PC-9 (cell line): ENCODE measurements around the gene GOLT1A. TPM values are rescaled to one million over a fixed set of nuclear protein-coding genes. Genes with fewer than 3 reads are reported as not detected.

Experiments
- BruUV-seq: library from RNA; stranded (reverse); fragments of 400-500 nt; replicated peaks from 2 replicates; lab custom pipeline; 2021; lab: Mats Ljungman, UMichigan
- CTCF ChIA-PET: fragments of 300-600 bp; sonication (Branson Sonifier 250); formaldehyde crosslinking; loops from one replicate; lab custom pipeline; 2022; ENCODE audit warnings: antibody characterized with exemption; lab: Charles Lee
- POLR2A ChIA-PET: fragments of 300-600 bp; sonication (Branson Sonifier 250); formaldehyde crosslinking; loops from one replicate; lab custom pipeline; 2022; ENCODE audit warnings: antibody characterized with exemption; ENCODE audit not compliant: unreplicated experiment; lab: Charles Lee
- DNase-seq, 2 experiments: peaks; one replicate each; pipeline versions ENCODE4 v3.0.0 to v3.0.0-alpha.2; 2015 to 2022; ENCODE audit warnings: mixed read lengths in 1 of 2
- H2AFZ ChIP-seq: fragments of 200-600 bp; sonication (generic); 2 replicates; pipeline ENCODE4 v1.8.1; 2017; ENCODE audit warnings: antibody characterized with exemption
- H3F3A ChIP-seq: fragments of 200-600 bp; sonication (generic); 2 replicates; pipeline ENCODE4 v1.8.1; 2017; ENCODE audit warnings: antibody characterized with exemption, mild to moderate bottlenecking, low read depth; ENCODE audit not compliant: insufficient read depth
- H3K27ac ChIP-seq: fragments of 200-600 bp; sonication (generic); 2 replicates; pipeline ENCODE4 v1.6.1; 2016; ENCODE audit warnings: mixed run types
- H3K27me3 ChIP-seq: fragments of 200-600 bp; sonication (generic); 2 replicates; pipeline ENCODE4 v1.6.1; 2016; ENCODE audit warnings: low read depth, mixed run types; ENCODE audit not compliant: insufficient read depth
- H3K36me3 ChIP-seq: fragments of 200-600 bp; sonication (generic); 2 replicates; pipeline ENCODE4 v1.6.1; 2016; ENCODE audit warnings: low read depth, mixed run types
- H3K4me1 ChIP-seq: fragments of 200-600 bp; sonication (generic); replicated peaks from 2 replicates; pipeline ENCODE4 v1.6.1; 2016; ENCODE audit warnings: mixed run types; ENCODE audit not compliant: insufficient read depth
- H3K4me2 ChIP-seq: fragments of 200-600 bp; sonication (generic); 2 replicates; pipeline ENCODE4 v1.6.1; 2017; ENCODE audit warnings: mixed run types
- H3K4me3 ChIP-seq: fragments of 200-600 bp; sonication (generic); 2 replicates; pipeline ENCODE4 v1.6.1; 2016; ENCODE audit warnings: mixed run types
- H3K79me2 ChIP-seq: fragments of 200-600 bp; sonication (generic); 2 replicates; pipeline ENCODE4 v1.6.1; 2017; ENCODE audit warnings: low read depth, mixed run types
- H3K9me2 ChIP-seq: fragments of 200-600 bp; sonication (generic); 2 replicates; pipeline ENCODE4 v1.8.1; 2017; ENCODE audit warnings: mild to moderate bottlenecking; ENCODE audit not compliant: insufficient read depth
- H3K9me3 ChIP-seq: fragments of 200-600 bp; sonication (generic); 2 replicates; pipeline ENCODE4 v1.8.1; 2016; ENCODE audit warnings: low read depth; ENCODE audit not compliant: insufficient read depth
- H4K20me1 ChIP-seq: fragments of 200-600 bp; sonication (generic); 2 replicates; pipeline ENCODE4 v1.8.1; 2017; ENCODE audit not compliant: insufficient read depth
- CTCF ChIP-seq: fragments of 200-600 bp; sonication (generic); conservative IDR thresholded peaks from 2 replicates; pipeline ENCODE4 v1.6.1; 2017; ENCODE audit warnings: mixed run types, antibody characterized with exemption, mild to moderate bottlenecking, moderate library complexity
- EZH2 ChIP-seq: fragments of 200-600 bp; sonication (generic); IDR thresholded peaks from 2 replicates; pipeline ENCODE4 v1.8.0; 2017; ENCODE audit warnings: antibody characterized with exemption, low read depth
- intact Hi-C: fragments of 100-400 bp; cut with micrococcal nuclease; formaldehyde crosslinking; loops from one replicate; pipeline ENCODE4 v1.10.0; 2022; ENCODE audit not compliant: unreplicated experiment
- total RNA-seq: library from RNA; stranded (reverse); gene quantifications from 2 replicates; pipeline ENCODE4 v1.2.3, GENCODE V29; 2021

Gene GOLT1A
- total RNA-seq, 1 experiment from 2014 or later: 18.7 TPM

- intact Hi-C loops: no loop called here
- H3K9me2 ChIP-seq: no peaks in the 10 kb centered on the region
- H3K4me3 ChIP-seq: no peak overlapping the region
- no peaks in the 10 kb centered on the region for H3K27me3 ChIP-seq
- H3K27ac ChIP-seq: no peak overlapping the region
- H3K79me2 ChIP-seq: no peaks in the 10 kb centered on the region
- H4K20me1 ChIP-seq: no peaks in the 10 kb centered on the region
- H2AFZ ChIP-seq: no peak overlapping the region
- DNase-seq: no peak
- H3K4me2 ChIP-seq: no peak overlapping the region
- H3F3A ChIP-seq: no peaks in the 10 kb centered on the region
- ChIA-PET POLR2A (no interaction called here), CTCF (no interaction called here)
- TF ChIP-seq CTCF: no peak
- TF ChIP-seq EZH2: no peak
- no TSS peak for BruUV-seq
- peaks cover 25% of the 10 kb centered on the region for H3K36me3 ChIP-seq
- no peaks in the 10 kb centered on the region for H3K4me1 ChIP-seq
- H3K9me3 ChIP-seq: no peaks in the 10 kb centered on the region
Observed at GRCh38 chr1:204242920-204243319, 29.1 kb upstream of the GOLT1A start.

- Histone ChIP-seq H3K9me3 (no peaks in the 10 kb centered on the region), H2AFZ (no peak overlapping the region), H3K4me2 (no peak overlapping the region), H3K36me3 (peaks cover 30% of the 10 kb centered on the region), H3K79me2 (no peaks in the 10 kb centered on the region), H3K27me3 (no peaks in the 10 kb centered on the region), H3K4me1 (no peaks in the 10 kb centered on the region), H3F3A (no peaks in the 10 kb centered on the region), H3K27ac (no peak overlapping the region), H3K9me2 (no peaks in the 10 kb centered on the region), H3K4me3 (no peak overlapping the region), H4K20me1 (no peaks in the 10 kb centered on the region)
- ChIA-PET CTCF (no interaction called here), POLR2A (no interaction called here)
- intact Hi-C loops: no loop called here
- DNase-seq: no peak
- TF ChIP-seq CTCF: no peak
- TF ChIP-seq EZH2: no peak
- no TSS peak for BruUV-seq
Observed at GRCh38 chr1:204241914-204242313, 28.1 kb upstream of the GOLT1A start.

- H3K79me2 ChIP-seq: no peaks in the 10 kb centered on the region
- POLR2A ChIA-PET: no interaction called here
- H3K9me2 ChIP-seq: no peaks in the 10 kb centered on the region
- intact Hi-C loops: no loop called here
- no peaks in the 10 kb centered on the region; the same call in 1 of the 2 replicates for H3K9me3 ChIP-seq
- TF ChIP-seq CTCF: no peak
- no peak for TF ChIP-seq EZH2
- no peak for DNase-seq
- H3K27me3 ChIP-seq: no peaks in the 10 kb centered on the region
- CTCF ChIA-PET: no interaction called here
- no peak overlapping the region for H3K4me3 ChIP-seq
- no peaks in the 10 kb centered on the region for H4K20me1 ChIP-seq
- H3K27ac ChIP-seq: no peak overlapping the region
- no peak overlapping the region for H2AFZ ChIP-seq
- no TSS peak for BruUV-seq
- H3K36me3 ChIP-seq: peaks cover 39% of the 10 kb centered on the region
- H3K4me1 ChIP-seq: no peaks in the 10 kb centered on the region
- no peak overlapping the region for H3K4me2 ChIP-seq
- no peaks in the 10 kb centered on the region for H3F3A ChIP-seq
Observed at GRCh38 chr1:204241050-204241449, 27.3 kb upstream of the GOLT1A start.
